Chondrocyte (in vitro differentiated cells): Measurements from ENCODE around the gene KCNH3. TPM values are rescaled to one million over a fixed set of nuclear protein-coding genes. Genes with fewer than 3 reads are reported as not detected.

Experiments used
- DNase-seq: peaks from one replicate; pipeline ENCODE4 v3.0.0; 2021; ENCODE audit warnings: mixed read lengths, low spot score
- H3K27ac Mint-ChIP-seq: one replicate; pipeline ENCODE4 v1.8.0; 2021; ENCODE audit warnings: mild to moderate bottlenecking, moderate library complexity, mixed read lengths; ENCODE audit not compliant: unreplicated experiment
- H3K27me3 Mint-ChIP-seq: 2 replicates; pipeline ENCODE4 v1.8.0; 2021; ENCODE audit warnings: low read depth, mixed read lengths
- H3K36me3 Mint-ChIP-seq: 2 replicates; pipeline ENCODE4 v1.8.0; 2021; ENCODE audit warnings: low read depth, mixed read lengths
- H3K4me1 Mint-ChIP-seq: 2 replicates; pipeline ENCODE4 v1.8.0; 2021; ENCODE audit warnings: low read depth, mild to moderate bottlenecking, mixed read lengths
- H3K4me3 Mint-ChIP-seq: one replicate; pipeline ENCODE4 v1.8.0; 2021; ENCODE audit warnings: mild to moderate bottlenecking, moderate library complexity, mixed read lengths; ENCODE audit not compliant: unreplicated experiment
- H3K9me3 Mint-ChIP-seq: 2 replicates; pipeline ENCODE4 v1.8.0; 2021; ENCODE audit warnings: low read depth, mixed read lengths
- total RNA-seq: library from RNA; stranded (reverse); gene quantifications from 3 replicates; pipeline ENCODE4 v1.2.1, GENCODE V29; 2021
- TF ChIP-seq, protein P1 (sequence below): fragments of 200-600 bp; sonication (generic); IDR thresholded peaks from 2 replicates; pipeline ENCODE4 v1.5.0; 2021; ENCODE audit warnings: antibody characterized with exemption, mild to moderate bottlenecking, moderate library complexity

The KCNH3 gene
- total RNA-seq, 1 donor from 2014 or later, result 0.27 TPM

GRCh38 chr12:49583366-49584094 lies 44.7 kb downstream of the KCNH3 start:
- H3K4me3 Mint-ChIP-seq, result no peak overlapping the region
- H3K4me1 Mint-ChIP-seq, result peaks cover 59% of the 10 kb centered on the region
- TF ChIP-seq, protein P1, sequence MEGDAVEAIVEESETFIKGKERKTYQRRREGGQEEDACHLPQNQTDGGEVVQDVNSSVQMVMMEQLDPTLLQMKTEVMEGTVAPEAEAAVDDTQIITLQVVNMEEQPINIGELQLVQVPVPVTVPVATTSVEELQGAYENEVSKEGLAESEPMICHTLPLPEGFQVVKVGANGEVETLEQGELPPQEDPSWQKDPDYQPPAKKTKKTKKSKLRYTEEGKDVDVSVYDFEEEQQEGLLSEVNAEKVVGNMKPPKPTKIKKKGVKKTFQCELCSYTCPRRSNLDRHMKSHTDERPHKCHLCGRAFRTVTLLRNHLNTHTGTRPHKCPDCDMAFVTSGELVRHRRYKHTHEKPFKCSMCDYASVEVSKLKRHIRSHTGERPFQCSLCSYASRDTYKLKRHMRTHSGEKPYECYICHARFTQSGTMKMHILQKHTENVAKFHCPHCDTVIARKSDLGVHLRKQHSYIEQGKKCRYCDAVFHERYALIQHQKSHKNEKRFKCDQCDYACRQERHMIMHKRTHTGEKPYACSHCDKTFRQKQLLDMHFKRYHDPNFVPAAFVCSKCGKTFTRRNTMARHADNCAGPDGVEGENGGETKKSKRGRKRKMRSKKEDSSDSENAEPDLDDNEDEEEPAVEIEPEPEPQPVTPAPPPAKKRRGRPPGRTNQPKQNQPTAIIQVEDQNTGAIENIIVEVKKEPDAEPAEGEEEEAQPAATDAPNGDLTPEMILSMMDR, result no peak
- H3K27me3 Mint-ChIP-seq, result no peaks in the 10 kb centered on the region
- no peaks in the 10 kb centered on the region for H3K36me3 Mint-ChIP-seq
- no peak for DNase-seq
- H3K9me3 Mint-ChIP-seq, result no peaks in the 10 kb centered on the region
- H3K27ac Mint-ChIP-seq, result peak overlapping the region; percentile 80

- H3K9me3 Mint-ChIP-seq, result no peaks in the 10 kb centered on the region
- H3K27ac Mint-ChIP-seq, result no peak overlapping the region
- no peaks in the 10 kb centered on the region for H3K27me3 Mint-ChIP-seq
- H3K36me3 Mint-ChIP-seq, result peaks cover 2% of the 10 kb centered on the region
- no peak for DNase-seq
- TF ChIP-seq, protein P1, result no peak
- H3K4me1 Mint-ChIP-seq, result peaks cover 66% of the 10 kb centered on the region
- H3K4me3 Mint-ChIP-seq, result no peak overlapping the region
Measured at GRCh38 chr12:49584591-49584990, 45.8 kb downstream of the KCNH3 start.

DNA sequence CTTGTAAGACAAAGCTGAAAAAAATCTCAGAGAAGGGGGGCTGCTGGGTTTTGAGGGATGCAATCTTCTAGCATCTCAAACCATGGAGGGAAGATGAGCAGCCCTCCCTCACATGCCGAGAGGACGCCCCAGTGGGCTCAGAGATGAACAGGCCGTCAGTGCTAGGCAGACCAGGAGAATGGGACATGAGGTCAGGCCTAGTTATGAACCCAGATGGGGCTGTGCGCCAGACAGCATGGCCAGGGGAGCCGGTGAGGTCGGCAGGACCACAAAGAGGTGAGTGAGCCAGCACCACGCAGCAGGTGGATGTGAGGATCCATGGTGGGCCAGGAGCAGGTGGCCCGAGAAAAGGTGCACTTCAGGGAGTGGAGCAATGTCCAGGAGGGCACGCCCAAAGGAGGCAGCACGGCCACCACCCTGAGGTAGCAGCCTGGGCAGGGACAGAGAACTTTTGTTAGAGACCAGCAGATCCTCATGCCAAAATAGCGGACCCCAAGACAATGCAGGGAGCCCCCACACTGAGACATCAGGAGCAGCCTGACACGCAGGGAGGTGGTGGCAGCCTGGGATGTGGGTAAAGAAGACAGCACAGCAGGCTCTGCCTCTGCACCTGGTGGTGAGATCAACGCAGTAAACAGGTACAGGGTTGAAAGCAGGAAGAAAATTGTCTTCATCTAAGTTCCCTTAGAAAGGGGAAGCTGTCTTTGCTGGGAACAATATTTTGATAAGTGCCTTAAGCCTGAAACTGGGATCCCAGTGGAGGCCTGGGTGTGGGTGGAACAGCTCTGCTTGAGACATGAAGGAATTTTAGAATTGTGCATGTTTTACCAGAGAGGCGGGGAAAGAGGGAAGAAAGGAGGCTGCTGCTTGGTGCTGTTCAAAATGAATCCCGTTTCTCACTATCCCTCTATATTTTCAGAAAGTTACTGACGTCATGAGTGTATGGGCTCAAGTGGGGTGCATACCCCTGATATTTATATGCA lies 46.9 kb downstream of the KCNH3 start:
- TF ChIP-seq, protein P1, result no peak
- DNase-seq, result no peak
- H3K4me3 Mint-ChIP-seq, result peak overlapping the region; percentile 19
- peak overlapping the region; percentile 37 for H3K27ac Mint-ChIP-seq
- no peaks in the 10 kb centered on the region for H3K27me3 Mint-ChIP-seq
- peaks cover 3% of the 10 kb centered on the region for H3K9me3 Mint-ChIP-seq
- peaks cover 2% of the 10 kb centered on the region for H3K36me3 Mint-ChIP-seq
- peaks cover 66% of the 10 kb centered on the region for H3K4me1 Mint-ChIP-seq

GRCh38 chr12:49587174-49587908 lies 48.5 kb downstream of the KCNH3 start:
- no peak for DNase-seq
- H3K36me3 Mint-ChIP-seq, result peaks cover 6% of the 10 kb centered on the region
- peaks cover 8% of the 10 kb centered on the region for H3K9me3 Mint-ChIP-seq
- TF ChIP-seq, protein P1, result no peak
- H3K27me3 Mint-ChIP-seq, result no peaks in the 10 kb centered on the region
- peaks cover 54% of the 10 kb centered on the region for H3K4me1 Mint-ChIP-seq
- H3K27ac Mint-ChIP-seq, result no peak overlapping the region
- no peak overlapping the region for H3K4me3 Mint-ChIP-seq

DNA sequence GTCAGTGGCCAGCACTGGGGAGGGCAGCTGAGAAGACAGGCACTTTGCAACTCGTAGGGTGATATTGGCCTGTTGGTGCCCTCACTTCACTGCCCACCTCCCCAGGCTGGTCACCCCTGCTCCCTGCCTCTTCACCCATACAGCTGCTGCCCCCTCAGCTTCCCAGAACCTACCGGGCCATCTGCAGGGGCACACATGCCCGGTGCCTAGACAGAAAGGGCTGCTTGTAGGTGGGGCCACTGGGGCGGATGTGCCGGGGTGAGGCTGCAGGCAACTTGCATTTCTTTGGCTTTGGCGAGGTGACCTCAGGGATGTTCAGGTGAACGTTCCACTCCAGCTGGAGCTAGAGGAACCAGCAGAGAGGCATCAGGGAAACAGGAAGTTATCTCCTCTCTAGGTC lies 49.5 kb downstream of the KCNH3 start:
- TF ChIP-seq, protein P1, result no peak
- no peaks in the 10 kb centered on the region for H3K27me3 Mint-ChIP-seq
- peaks cover 8% of the 10 kb centered on the region for H3K9me3 Mint-ChIP-seq
- H3K4me3 Mint-ChIP-seq, result no peak overlapping the region
- DNase-seq, result no peak
- H3K27ac Mint-ChIP-seq, result no peak overlapping the region
- peaks cover 6% of the 10 kb centered on the region for H3K36me3 Mint-ChIP-seq
- peaks cover 45% of the 10 kb centered on the region for H3K4me1 Mint-ChIP-seq
